HG03097 (cell line): Measurements from ENCODE around the gene ETNK2.

Experiments
- ATAC-seq: cut with Tn5 transposase; IDR thresholded peaks from one replicate; pipeline ENCODE4 v1.9.1; 2021; ENCODE audit not compliant: unreplicated experiment, low FRiP score

The ETNK2 gene

GRCh38 chr1:204149107-204149506 is 2.7 kb downstream of the ETNK2 start:
- no peak for ATAC-seq

GRCh38 chr1:204147406-204148383 is 4.1 kb downstream of the ETNK2 start:
- no peak for ATAC-seq

DNA sequence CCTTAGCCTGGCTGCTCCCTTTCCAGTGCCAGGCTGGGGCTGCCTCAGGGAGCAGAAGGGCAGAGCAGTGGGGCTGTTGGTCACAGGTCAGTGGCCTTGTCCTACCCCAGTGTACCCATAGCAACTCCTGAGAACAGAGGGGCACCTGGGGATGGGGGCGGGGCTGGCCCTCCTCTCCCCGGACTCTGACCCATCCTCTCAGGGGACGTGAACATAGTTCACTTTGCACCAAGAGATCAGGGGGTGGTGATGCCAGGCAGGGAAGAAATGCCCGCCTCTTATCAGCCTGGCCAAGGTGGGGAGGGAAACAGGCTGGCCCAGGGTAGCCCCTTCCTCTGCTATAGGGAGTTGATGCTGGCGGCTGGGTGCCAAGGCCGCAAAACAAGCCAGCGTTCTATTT is 4.9 kb downstream of the ETNK2 start:
- no peak for ATAC-seq

DNA sequence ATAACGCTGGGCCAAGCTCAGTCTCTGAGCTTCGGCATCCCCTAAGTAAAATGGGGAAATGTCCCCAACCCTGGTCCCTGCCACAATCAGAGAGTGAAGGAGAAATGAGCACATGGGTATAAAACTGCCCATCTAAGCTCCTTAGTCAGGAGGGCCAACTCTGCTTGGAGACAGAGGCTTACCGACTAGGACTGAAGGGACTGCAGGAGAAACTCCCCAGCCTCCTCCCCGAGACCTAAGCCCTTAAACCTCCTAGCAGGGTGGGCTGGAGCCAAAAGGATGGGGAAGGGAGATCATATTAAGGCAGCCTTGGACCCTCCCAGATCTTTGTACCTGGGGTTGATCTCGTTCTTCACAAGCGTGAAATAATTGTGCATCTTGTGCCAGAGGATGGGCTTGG is 5.5 kb downstream of the ETNK2 start:
- ATAC-seq = no peak

GRCh38 chr1:204145033-204145504 is 6.8 kb downstream of the ETNK2 start:
- no peak for ATAC-seq

DNA sequence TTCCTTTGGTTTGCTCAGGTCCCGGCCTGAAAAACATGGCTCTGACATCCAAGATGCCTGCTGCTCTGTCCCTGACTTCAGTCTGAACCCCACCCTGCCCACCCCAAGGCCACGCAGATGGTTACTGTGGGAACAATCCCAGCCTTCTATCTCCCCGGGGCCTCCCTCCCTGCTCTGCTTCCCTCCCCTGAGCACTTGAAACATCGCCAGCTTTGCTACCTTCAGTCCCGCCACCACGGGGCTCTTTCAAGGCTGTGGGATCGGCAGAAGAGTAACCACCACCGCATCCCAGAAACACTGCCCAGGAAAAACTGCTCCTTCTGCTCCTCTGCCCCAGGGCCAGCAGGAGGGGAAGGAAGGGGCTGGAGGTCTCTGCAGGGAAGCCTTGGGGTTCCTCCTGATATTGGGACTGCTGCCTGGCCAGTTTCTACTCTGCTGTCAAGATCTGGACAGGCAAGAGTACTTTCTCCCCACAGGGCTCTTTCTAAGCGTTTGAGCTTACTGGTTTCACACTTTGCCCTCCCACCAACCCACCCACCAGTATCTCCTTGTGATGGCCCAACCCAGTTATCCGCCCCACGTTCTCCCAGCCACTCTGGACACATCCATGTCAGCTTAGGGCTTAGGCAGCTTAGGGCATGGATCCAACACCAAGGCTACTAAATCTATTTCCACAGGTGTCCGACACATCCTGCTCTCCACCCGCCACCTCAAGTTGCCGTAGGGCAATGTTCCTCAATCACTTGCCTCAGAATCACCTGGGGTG is 8.4 kb downstream of the ETNK2 start:
- ATAC-seq = no peak

GRCh38 chr1:204142032-204142974 is 9.5 kb downstream of the ETNK2 start:
- ATAC-seq = no peak

- ATAC-seq = no peak
Measured at GRCh38 chr1:204141131-204141530, 10.7 kb downstream of the ETNK2 start.

- ATAC-seq = no peak
Measured at GRCh38 chr1:204139952-204140351, 11.9 kb downstream of the ETNK2 start.

DNA sequence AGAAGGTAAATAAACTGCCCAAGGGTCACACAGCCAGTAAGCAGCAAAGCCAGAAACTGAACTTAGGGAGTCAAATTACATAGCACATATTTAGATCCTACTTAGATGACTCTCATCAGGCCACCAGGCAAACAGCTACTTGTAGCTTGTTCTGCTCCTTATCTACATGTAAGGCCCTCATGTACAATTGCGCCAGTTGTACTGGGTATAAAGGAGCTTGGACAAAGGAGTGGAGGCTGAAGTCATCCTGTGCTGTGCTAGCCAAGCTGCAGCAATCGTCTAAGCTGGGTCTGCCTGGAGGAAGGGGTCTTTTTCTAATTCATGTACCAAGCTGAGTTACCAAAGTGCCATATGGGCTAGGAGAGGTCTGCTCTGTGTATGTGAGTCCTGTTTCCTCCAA is 12.8 kb downstream of the ETNK2 start:
- no peak for ATAC-seq

GRCh38 chr1:204136814-204137213 is 15.0 kb downstream of the ETNK2 start:
- no peak for ATAC-seq

- no peak for ATAC-seq
Measured at GRCh38 chr1:204134103-204134502, 17.7 kb downstream of the ETNK2 start.

- no peak for ATAC-seq
Measured at GRCh38 chr1:204132718-204133117, 19.1 kb downstream of the ETNK2 start.

- ATAC-seq = no peak
Measured at GRCh38 chr1:204131978-204132377, 19.9 kb downstream of the ETNK2 start.

- ATAC-seq = no peak
Measured at GRCh38 chr1:204130981-204131892, 20.6 kb downstream of the ETNK2 start.

GRCh38 chr1:204130178-204130577 is 21.7 kb downstream of the ETNK2 start:
- no peak for ATAC-seq

DNA sequence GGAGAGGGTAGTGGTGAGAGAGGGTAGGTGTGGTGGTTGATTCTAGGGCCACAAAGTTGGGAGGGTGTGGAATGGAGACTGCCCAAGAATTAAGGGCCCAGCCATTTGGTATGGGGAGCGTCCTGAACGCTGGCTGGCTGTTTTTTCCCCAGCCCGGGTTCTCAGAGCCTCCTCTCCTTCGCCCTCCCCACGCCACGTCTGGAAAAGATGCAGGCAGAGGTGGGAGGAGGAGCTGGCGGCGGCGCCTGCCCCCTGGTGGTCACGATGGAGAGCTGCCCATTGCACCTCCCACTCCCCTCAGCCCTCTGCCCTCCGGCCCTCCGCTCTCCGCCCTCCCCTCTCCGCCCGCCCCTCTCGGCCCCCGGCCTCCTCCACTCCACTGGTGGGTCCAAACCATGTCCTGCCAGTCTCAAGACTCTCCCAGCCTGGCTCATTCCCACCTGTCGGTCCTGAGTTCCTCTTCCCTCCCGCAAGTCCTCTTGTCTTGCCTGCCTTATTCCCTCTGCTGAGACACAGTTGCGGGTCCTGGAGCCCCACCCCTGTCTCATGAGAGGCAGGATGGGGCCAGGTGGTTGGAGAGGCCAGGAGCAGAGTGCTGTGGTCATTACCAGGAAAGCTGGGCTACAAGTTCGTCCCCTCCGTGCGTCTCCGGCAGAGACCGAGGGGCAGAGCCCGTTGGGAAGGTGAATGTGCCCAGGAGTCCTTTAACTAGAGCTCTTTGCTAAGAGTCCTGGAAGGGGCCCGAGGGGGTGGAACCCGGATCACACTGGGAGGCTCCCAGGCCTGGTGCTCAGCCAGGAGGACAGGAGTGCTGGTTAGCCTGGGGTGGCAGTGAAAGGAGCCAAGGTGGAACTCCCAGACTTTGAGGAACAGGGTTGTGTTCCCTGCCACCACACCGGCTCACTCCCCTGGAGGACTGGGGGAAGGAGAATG is 22.6 kb downstream of the ETNK2 start:
- ATAC-seq = no peak

DNA sequence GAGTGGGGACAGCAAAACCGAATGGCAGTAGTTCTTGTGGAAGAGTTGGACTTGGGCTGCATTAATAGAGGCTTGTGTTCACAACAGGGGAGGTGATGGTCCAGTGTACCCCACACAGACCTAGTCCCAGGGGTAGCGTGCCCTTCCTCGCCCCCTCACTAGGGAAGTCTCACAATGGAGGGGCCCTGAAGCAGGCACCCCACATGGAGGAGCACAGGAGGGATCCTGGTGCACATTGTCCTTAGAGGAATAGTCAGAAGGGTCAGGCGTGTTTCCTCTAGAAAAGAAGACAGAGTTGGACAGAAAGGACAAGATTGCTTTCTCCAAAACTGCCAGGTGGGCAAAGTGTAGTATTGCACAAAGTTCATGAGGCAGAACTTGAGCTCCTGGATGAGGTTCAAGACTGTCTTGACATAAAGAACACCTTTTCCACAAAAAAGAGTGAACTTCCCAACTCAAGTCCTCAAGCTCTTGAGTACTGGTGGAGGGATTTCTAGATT is 23.3 kb downstream of the ETNK2 start:
- ATAC-seq = no peak
